Tibial artery (tissue), 4 donors: ENCODE results near the gene LRP11.
A peak's percentile ranks its signal among the peaks of the same experiment; 100 is the strongest.

Source experiments
- DNase-seq, 2 donors: peaks; one replicate each; pipeline ENCODE4 v3.0.0-alpha.2; 2019
- H3K27ac ChIP-seq, 2 donors: fragments of 200-600 bp; sonication (generic) in 1 of 2; 1 replicate in 1 of 2; 2 replicates in 1 of 2; pipeline ENCODE4 v1.5.1; 2018 to 2019; ENCODE audit warnings: mild to moderate bottlenecking in 1 of 2
- H3K27me3 ChIP-seq, 2 donors: fragments of 200-600 bp; sonication (generic) in 1 of 2; one replicate each; pipeline versions ENCODE4 v1.5.1 to v1.6.0; 2016 to 2019
- H3K36me3 ChIP-seq, 3 donors: fragments of 200-600 bp; sonication (generic) in 2 of 3; one replicate each; pipeline ENCODE4 v1.5.1; 2016 to 2019; ENCODE audit warnings: mild to moderate bottlenecking in 2 of 3
- H3K4me1 ChIP-seq, 4 donors: fragments of 200-600 bp; sonication (generic) in 2 of 4; 1 replicate in 3 of 4; 2 replicates in 1 of 4; pipeline ENCODE4 v1.5.1; 2016 to 2019
- H3K4me3 ChIP-seq, 2 donors: fragments of 200-600 bp; sonication (generic) in 1 of 2; 1 replicate in 1 of 2; 2 replicates in 1 of 2; pipeline ENCODE4 v1.5.1; 2018 to 2019; ENCODE audit warnings: mild to moderate bottlenecking in 2 of 2
- H3K9me3 ChIP-seq, 3 donors: fragments of 200-600 bp; sonication (generic) in 1 of 3; one replicate each; pipeline ENCODE4 v1.5.1; 2016 to 2019
- CTCF ChIP-seq, 2 experiments: fragments of 200-600 bp in 1 of 2; fragments of 450-650 bp in 1 of 2; IDR thresholded peaks; one replicate each; pipeline ENCODE4 v1.5.1; 2017 to 2019; ENCODE audit warnings: antibody characterized with exemption in 2 of 2, mild to moderate bottlenecking in 1 of 2, moderate library complexity in 1 of 2
- intact Hi-C: fragments of 100-400 bp; cut with DNase I; formaldehyde crosslinking; loops from one replicate; pipeline ENCODE4 v1.15.0; 2023; ENCODE audit warnings: low total_unique reads

The LRP11 gene

GRCh38 chr6:149842331-149842730, 21.8 kb downstream of the LRP11 start:
- DNase-seq = no peak
- H3K4me3 ChIP-seq = no peak overlapping the region
- intact Hi-C loops = no loop called here
- no peaks in the 10 kb centered on the region for H3K27me3 ChIP-seq
- H3K4me1 ChIP-seq = peaks cover 0 to 16% (median 14%) of the 10 kb centered on the region in 4 donors
- H3K27ac ChIP-seq = no peak overlapping the region
- no peak for TF ChIP-seq CTCF (IDR thresholded peaks at IDR 0.05)
- peaks cover 0 to 22% (median 11%) of the 10 kb centered on the region in 3 donors for H3K36me3 ChIP-seq
- H3K9me3 ChIP-seq = no peaks in the 10 kb centered on the region

GRCh38 chr6:149840345-149841075, 23.6 kb downstream of the LRP11 start:
- DNase-seq = peak; percentile 82 to 85
- TF ChIP-seq CTCF (IDR thresholded peaks at IDR 0.05) = peak; percentile 42 to 51
- H3K27me3 ChIP-seq = no peaks in the 10 kb centered on the region
- intact Hi-C loops = no loop called here
- H3K9me3 ChIP-seq = no peaks in the 10 kb centered on the region
- H3K4me1 ChIP-seq = peaks cover 0 to 3% (median 0%) of the 10 kb centered on the region in 4 donors
- no peak overlapping the region for H3K4me3 ChIP-seq
- no peak overlapping the region for H3K27ac ChIP-seq
- H3K36me3 ChIP-seq = peaks cover 9 to 37% (median 11%) of the 10 kb centered on the region in 3 donors

DNA sequence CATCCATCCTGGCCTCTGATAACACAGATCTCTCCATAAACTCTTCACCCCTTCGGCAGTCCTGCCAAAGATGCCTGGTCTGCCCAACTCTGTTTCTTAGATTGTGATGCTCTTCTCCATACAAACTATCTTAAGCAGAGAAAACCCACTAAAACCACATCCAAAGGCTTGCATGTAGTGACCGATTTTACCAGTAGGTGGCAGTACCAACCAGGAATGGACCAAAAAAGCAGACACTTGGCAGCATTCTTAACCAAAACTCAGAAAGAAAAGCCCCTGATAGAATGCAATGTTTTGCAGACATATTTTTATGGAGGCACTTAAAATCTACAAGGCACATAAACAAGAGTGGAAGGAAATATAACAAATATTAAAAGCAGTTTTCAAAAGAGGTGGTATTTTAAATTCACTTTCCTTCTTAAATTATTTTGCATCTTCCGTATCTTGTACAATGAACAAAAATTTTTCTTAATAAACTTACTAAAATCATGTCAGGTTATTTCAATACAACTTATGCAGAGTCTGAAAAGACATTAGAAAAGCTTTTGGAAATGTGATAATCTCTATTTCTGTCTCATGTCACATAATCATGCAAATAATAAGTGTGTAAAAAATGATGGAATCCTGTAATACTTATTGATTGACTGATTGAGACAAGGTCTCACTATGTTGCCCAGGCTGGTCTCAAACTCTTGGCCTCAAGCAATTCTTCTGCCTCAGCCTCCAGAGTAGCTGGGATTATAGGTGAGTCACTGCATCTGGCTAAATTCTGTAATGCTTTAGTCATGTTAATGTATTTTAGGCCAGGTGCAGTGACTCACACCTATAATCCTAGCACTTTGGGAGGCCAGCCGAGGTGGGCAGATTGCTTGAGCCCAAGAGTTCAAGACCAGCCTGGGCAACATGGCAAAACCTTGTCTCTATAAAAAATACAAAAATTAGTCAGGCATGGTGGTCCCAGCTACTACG, 29.4 kb downstream of the LRP11 start:
- intact Hi-C loops = loop anchor here (2.0 to 5.0 kb wide), 3 partner anchors 33 to 183 kb away; no protein-coding TSS in a partner anchor
- Histone ChIP-seq H3K4me3 (no peak overlapping the region), H3K27ac (no peak overlapping the region), H3K9me3 (no peaks in the 10 kb centered on the region), H3K27me3 (no peaks in the 10 kb centered on the region), H3K36me3 (peaks cover 0 to 32% (median 9%) of the 10 kb centered on the region in 3 donors), H3K4me1 (peaks cover 0 to 8% (median 0%) of the 10 kb centered on the region in 4 donors)
- peak in 1 of 2 donors; percentile 74 for DNase-seq
- peak; percentile 85 to 91 for TF ChIP-seq CTCF (IDR thresholded peaks at IDR 0.05)

GRCh38 chr6:149833651-149834050, 30.5 kb downstream of the LRP11 start:
- no peak overlapping the region for H3K27ac ChIP-seq
- peaks cover under 1 to 32% (median 9%) of the 10 kb centered on the region in 3 donors for H3K36me3 ChIP-seq
- H3K27me3 ChIP-seq = no peaks in the 10 kb centered on the region
- intact Hi-C loops = loop anchor here (2.0 to 5.0 kb wide), 2 partner anchors 34 to 91 kb away; no protein-coding TSS in a partner anchor
- no peak for TF ChIP-seq CTCF (IDR thresholded peaks at IDR 0.05)
- H3K4me3 ChIP-seq = no peak overlapping the region
- no peak for DNase-seq
- H3K9me3 ChIP-seq = no peaks in the 10 kb centered on the region
- peaks cover 0 to 8% (median 0%) of the 10 kb centered on the region in 4 donors for H3K4me1 ChIP-seq

- peaks cover 0 to 8% (median 0%) of the 10 kb centered on the region in 4 donors for H3K4me1 ChIP-seq
- H3K27me3 ChIP-seq = no peaks in the 10 kb centered on the region
- no peak overlapping the region for H3K27ac ChIP-seq
- peak overlapping the region in 1 of 2 donors; percentile 1 for H3K4me3 ChIP-seq
- peaks cover 5 to 19% (median 7%) of the 10 kb centered on the region in 3 donors for H3K36me3 ChIP-seq
- intact Hi-C loops = loop anchor here (5.0 kb wide), 1 partner anchor 36 kb away; no protein-coding TSS in a partner anchor
- no peaks in the 10 kb centered on the region for H3K9me3 ChIP-seq
- DNase-seq = no peak
- no peak for TF ChIP-seq CTCF (IDR thresholded peaks at IDR 0.05)
Measured at GRCh38 chr6:149831308-149831820, 32.8 kb downstream of the LRP11 start.
